ENCODE measurements around the gene TSPAN7. TPM values are rescaled to one million over a fixed set of nuclear protein-coding genes. Genes with fewer than 3 reads are reported as not detected.

Gene TSPAN7
- total RNA-seq, 1 donor from 2014 or later, result 0.34 TPM

DNA sequence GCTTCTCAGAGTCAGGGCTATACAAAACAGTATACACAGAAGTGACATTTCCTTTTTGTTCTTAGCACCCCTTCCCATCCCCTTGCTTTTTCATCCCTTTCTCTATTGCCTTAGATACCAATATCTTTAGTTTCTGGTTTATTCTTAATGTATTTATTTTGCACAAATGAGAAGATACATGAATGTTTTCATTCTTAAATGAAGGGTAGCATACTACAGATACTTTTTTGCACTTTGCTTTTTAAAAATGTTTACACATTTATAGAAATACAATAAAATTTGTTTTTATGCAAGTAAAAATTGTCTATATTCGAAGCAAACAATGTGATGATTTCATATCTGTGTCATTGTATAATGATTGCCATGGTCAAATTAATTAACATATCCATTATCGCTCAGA lies 33.1 kb downstream of the TSPAN7 start:
- intact Hi-C loops (cut with micrococcal nuclease), result no loop called here

GRCh38 chrX:38595801-38596200 lies 34.5 kb downstream of the TSPAN7 start:
- intact Hi-C loops (cut with micrococcal nuclease), result no loop called here

- intact Hi-C loops (cut with micrococcal nuclease), result no loop called here
These were observed 35.6 kb downstream of the TSPAN7 start for GRCh38 chrX:38596939-38597338.

DNA sequence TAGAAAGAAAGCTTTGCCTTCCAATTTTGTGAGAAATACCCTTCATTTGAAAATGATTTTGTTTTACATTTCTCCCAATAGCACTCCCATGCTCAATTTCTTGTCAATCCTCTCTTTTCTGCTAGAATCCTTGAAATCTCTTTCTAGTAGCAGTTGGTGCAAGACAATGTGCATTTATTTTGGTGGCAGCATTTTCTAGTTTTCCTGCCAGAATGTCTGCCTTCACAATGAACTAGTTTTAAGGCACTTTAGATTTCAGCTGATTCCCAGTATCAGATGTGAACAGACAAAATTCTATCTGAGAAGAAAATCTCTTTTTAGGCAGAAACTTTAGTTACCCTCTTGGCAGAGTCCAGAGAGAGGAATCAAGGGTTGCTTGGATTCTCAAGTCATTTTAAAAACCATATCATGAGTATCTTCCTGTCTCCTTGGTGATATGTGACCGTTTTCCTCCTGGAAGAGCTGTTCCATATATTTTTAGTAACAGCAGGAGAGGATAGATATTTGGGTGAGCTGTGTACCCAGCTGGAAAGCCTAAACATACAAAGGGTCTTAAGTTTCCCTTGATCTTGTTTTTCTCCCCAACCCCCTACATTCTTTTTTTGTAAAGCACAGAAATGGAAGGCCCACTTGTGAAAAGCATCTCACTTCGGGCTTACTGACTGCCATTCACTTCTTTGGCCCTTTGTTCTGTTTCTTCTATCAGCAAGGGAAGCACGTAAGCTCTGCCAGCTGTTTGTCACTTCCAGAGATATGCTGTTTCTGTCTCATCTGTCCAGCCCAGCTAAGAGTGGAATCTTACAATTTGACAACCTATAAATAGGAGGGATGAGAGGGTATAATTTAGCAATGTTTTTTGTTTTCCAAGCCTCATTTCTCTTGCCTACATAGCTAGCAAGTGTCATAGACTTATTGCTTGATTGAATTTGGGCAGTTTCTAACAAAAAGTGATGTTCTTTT lies 38.7 kb downstream of the TSPAN7 start:
- intact Hi-C loops (cut with micrococcal nuclease), result no loop called here

- intact Hi-C loops (cut with micrococcal nuclease), result no loop called here
These were observed 40.5 kb downstream of the TSPAN7 start for GRCh38 chrX:38601866-38602265.

DNA sequence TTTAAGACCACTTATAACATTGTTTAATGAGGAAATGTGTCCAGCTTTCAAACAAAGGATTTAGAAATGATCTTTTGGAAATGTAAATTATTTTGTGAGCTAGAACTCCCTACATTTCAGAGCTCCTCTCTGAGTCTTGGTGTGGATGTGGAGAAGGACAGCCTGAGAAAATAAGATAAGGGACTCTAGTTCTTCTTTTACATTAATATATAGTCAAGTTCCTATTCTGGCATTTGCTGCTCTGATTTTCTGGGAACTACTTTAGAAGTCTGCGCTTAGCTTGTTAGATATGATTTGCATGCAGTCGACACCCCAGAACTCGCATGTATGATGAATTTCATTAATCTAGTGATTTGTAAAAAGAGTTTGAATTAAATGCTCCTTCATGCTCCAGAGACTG lies 45.5 kb downstream of the TSPAN7 start:
- intact Hi-C loops (cut with micrococcal nuclease), result no loop called here

- intact Hi-C loops (cut with micrococcal nuclease), result no loop called here
These were observed 46.6 kb downstream of the TSPAN7 start for GRCh38 chrX:38607976-38608375.

DNA sequence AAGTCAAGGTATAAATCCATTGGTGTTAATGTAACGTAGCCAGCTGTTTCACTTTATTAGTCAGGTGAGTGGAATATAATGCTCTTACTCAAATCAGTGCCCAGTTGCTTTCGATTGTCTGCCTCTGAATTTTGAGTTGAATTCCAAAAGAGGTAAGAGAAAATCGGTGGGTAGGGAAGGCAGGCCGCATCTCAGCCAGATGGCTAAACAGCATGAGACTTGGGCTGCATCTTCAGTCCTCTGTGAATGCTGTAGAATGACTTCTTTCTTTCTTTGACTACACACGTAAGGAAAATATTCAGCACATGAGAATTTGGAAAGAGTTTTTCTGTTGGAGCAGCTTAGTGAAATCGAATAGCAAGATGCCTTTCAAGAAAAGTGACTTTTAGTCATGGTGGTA lies 49.5 kb downstream of the TSPAN7 start:
- intact Hi-C loops (cut with micrococcal nuclease), result no loop called here

DNA sequence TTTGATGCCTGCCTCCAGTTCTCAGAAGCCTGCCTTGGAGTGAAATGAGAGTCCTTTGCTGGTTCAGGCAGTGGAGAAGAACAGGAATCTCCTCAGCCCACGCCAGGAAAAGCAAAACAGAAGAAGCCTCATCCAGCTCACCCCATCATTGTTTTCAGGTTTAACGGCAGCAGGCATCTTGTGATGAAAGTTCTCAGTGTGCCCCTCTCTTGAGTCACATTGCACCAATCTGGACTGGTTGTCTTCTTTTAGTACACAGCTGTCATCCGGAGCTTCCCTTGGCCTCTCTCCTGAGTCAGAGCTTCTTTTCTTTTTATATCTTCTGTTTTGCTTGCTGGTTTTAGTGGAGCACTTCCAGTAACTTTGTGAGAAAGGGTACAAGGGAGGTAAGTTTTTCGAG lies 50.9 kb downstream of the TSPAN7 start:
- intact Hi-C loops (cut with micrococcal nuclease), result no loop called here

DNA sequence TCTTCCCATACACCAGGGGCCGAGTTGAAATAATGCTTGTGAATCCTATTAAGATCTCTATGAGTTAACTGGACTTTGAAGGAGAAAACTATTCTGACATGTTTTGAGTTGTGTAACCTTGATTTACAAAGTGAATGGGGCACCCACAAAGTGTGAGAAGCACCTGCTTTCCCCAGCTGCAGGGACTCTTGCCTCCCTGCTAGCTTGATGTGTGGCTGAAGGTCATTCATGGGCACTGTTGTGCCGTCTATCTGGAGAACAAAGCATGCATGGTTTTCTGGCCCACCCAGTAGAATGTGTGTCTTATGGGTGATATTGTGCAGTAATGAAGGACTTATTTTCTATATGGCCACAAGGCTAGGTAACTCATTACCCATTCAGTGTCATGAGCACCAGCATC lies 53.1 kb downstream of the TSPAN7 start:
- intact Hi-C loops (cut with micrococcal nuclease), result no loop called here

DNA sequence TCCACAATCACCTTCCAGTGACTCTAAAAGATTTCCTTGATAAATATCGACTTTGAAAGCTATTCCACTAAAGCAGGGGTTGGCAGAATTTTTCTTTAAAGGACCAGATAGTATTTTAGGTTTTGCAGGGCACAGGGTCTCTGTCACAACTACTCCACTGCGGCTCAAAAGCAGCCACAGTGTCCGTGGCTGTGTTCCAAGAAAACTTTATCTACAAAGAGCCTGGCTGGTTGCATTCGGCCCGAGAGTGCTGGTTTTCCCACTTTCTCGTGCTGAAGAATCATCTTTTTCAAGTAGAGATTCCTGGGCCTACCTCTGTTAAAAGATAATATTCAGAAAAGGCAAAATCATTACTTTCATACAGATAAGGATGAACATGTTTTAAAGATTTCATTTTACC lies 55.6 kb downstream of the TSPAN7 start:
- intact Hi-C loops (cut with micrococcal nuclease), result no loop called here

DNA sequence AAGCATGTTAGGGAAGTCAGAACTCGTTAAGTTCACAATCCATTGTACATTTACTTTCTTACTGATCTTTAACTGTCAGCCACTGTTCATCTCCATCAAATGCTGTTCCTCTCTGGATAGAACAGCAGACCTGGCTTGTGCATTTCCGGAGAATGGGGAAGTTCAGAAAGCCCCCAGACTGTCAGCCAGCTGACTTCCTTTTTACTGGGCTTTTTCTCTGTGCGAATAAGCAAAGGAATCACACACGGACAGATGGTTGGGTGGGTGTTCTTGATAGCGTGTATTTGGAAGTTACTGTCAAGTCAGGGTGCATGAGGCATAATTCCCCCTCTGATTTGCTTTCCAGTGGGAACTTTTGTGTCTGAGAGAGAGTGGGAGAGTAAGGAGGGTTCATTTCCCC lies 56.8 kb downstream of the TSPAN7 start:
- intact Hi-C loops (cut with micrococcal nuclease), result no loop called here

- intact Hi-C loops (cut with micrococcal nuclease), result no loop called here
These were observed 59.3 kb downstream of the TSPAN7 start for GRCh38 chrX:38620623-38621022.

- intact Hi-C loops (cut with micrococcal nuclease), result no loop called here
These were observed 65.0 kb downstream of the TSPAN7 start for GRCh38 chrX:38626296-38626695.

DNA sequence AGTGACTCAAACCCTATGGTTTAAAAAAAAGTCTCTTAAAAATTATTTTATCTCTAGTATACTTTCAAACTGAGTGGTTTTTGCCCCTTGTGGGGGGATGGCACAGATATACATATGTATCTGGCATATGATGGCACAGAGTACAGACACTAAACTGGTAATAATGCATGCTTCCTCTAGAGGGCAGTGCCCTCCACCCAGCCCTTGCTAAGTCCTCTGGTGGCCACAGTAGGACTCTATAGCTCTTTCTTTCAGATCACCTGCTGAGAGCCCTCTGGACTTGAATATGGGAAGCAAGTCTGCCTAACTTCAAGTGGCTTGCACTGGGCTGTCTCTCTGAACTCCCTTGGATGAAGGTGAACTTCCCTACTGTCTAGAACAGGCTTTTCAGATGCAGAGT lies 66.3 kb downstream of the TSPAN7 start:
- intact Hi-C loops (cut with micrococcal nuclease), result no loop called here

DNA sequence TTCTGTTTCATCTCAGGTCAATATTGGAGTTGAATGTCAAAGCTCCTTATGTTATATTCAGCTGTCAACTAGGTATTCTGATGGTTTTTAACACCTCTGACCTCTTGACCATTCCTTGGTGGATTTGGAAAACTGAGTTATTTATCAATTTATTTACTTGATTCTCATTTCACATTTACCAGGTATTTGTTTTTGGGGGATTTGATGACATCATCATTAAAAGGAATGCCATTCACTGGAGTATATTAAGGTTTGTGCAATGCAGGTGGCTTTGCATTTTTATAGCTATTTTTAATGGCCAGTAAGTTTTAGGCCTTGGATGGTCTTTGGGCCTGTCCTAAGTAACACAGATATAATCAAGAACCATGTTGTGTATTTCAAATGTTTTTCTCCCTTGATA lies 67.2 kb downstream of the TSPAN7 start:
- intact Hi-C loops (cut with micrococcal nuclease), result no loop called here

- intact Hi-C loops (cut with micrococcal nuclease), result loop anchor here (10.0 kb wide), 1 partner anchor 1098 kb away; no protein-coding TSS in a partner anchor
These were observed 71.2 kb downstream of the TSPAN7 start for GRCh38 chrX:38632516-38632915.

GRCh38 chrX:38634665-38635064 lies 73.3 kb downstream of the TSPAN7 start:
- intact Hi-C loops (cut with micrococcal nuclease), result loop anchor here (10.0 kb wide), 1 partner anchor 1100 kb away; no protein-coding TSS in a partner anchor

GRCh38 chrX:38636949-38637819 lies 75.8 kb downstream of the TSPAN7 start:
- intact Hi-C loops (cut with micrococcal nuclease), result loop anchor here (10.0 kb wide), 1 partner anchor 1102 kb away; no protein-coding TSS in a partner anchor

DNA sequence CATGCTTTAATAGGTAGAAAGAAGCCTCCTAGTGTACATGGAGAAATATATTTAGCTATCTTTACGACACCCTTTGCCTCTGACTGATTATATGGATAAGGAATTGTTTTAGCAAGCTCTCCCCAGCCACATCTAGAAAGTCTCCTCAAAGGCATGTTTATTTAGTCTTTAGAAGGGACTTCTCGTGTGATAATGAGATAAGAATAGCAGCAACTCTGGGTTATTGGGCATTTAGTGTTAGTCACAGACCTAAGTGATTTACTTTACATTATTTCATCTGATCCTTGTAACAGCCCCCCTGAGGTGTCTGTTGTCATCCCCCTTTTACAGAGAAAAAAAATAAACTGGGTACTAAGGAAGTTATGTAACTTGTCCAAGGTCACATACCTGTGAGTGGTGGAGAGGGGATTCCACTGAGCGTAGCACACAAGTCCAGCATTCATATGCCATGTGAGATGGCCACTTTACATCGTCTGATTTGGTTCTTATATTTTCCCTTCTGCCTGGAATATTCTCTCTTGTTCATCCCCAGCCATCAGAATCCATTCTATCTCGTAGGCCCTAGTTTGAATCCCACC lies 77.7 kb downstream of the TSPAN7 start:
- intact Hi-C loops (cut with micrococcal nuclease), result loop anchor here (10.0 kb wide), 1 partner anchor 1104 kb away; no protein-coding TSS in a partner anchor

DNA sequence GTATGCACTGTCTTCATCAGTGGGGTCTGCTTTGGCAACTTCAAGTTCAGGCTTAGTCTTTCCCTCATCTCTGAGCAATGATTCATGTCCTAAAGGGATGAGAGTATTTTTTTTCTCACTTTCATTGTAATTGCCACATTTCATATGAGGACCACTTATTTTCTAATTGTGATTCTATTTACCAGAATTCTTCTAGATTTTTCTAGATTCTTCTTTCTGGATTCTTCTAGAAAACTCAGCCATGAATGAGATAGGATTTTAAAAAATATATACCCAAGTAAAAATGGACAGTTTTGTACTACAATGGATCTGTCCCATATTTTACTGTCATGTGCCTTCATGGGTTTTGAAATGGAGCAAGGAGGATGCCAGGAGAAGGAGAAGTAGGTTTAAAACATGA lies 78.4 kb downstream of the TSPAN7 start:
- intact Hi-C loops (cut with micrococcal nuclease), result loop anchor here (10.0 kb wide), 1 partner anchor 1105 kb away; no protein-coding TSS in a partner anchor
